ENCODE results near the gene MAGI1. TPM values are rescaled to one million over a fixed set of nuclear protein-coding genes. Genes with fewer than 3 reads are reported as not detected.

The MAGI1 gene
- total RNA-seq, 4 donors from 2014 or later, result 17.2 to 40.8 (median 28.1) TPM

GRCh38 chr3:65951836-65952505 lies 86.7 kb downstream of the MAGI1 start:
- H3K9me3 ChIP-seq, result no peaks in the 10 kb centered on the region
- peak overlapping the region in 1 of 4 donors; percentile 46 for H3K27ac ChIP-seq
- WGBS, 2 donors (ENCODE audit: low coverage in 1 of 2), result 55 to 69% methylated on average over 3 to 4 of the region's 4 CpGs
- H3K4me3 ChIP-seq, result no peak overlapping the region
- H3K4me1 ChIP-seq, result peaks cover 3 to 42% (median 11%) of the 10 kb centered on the region in 3 donors
- no peak for ATAC-seq
- H3K27me3 ChIP-seq, result no peaks in the 10 kb centered on the region
- no peaks in the 10 kb centered on the region for H3K36me3 ChIP-seq
- no peak for TF ChIP-seq CTCF (IDR thresholded peaks at IDR 0.05)
- no peak for TF ChIP-seq POLR2AphosphoS5 (IDR thresholded peaks at IDR 0.05)
- no peak for TF ChIP-seq EP300 (IDR thresholded peaks at IDR 0.05)
- TF ChIP-seq POLR2A (IDR thresholded peaks at IDR 0.05), result no peak

- H3K4me3 ChIP-seq, result no peak overlapping the region
- no peaks in the 10 kb centered on the region for H3K36me3 ChIP-seq
- WGBS, 2 donors (ENCODE audit: low coverage in 1 of 2), result 78 to 100% methylated on average over 2 to 7 of the region's 7 CpGs
- TF ChIP-seq POLR2AphosphoS5 (IDR thresholded peaks at IDR 0.05) (no peak), POLR2A (IDR thresholded peaks at IDR 0.05) (no peak), EP300 (IDR thresholded peaks at IDR 0.05) (no peak), CTCF (IDR thresholded peaks at IDR 0.05) (no peak)
- H3K27me3 ChIP-seq, result no peaks in the 10 kb centered on the region
- H3K4me1 ChIP-seq, result peaks cover 3 to 42% (median 11%) of the 10 kb centered on the region in 3 donors
- no peak for ATAC-seq
- no peak overlapping the region for H3K27ac ChIP-seq
- H3K9me3 ChIP-seq, result no peaks in the 10 kb centered on the region
Observed at GRCh38 chr3:65950340-65951326, 88.1 kb downstream of the MAGI1 start.

GRCh38 chr3:65948841-65949573 lies 89.7 kb downstream of the MAGI1 start:
- no peaks in the 10 kb centered on the region for H3K27me3 ChIP-seq
- no peak for ATAC-seq
- peak overlapping the region in 1 of 4 donors; percentile 3 for H3K27ac ChIP-seq
- WGBS, 2 donors (ENCODE audit: low coverage in 1 of 2), result 61 to 67% methylated on average over 6 of the region's 6 CpGs
- no peaks in the 10 kb centered on the region for H3K9me3 ChIP-seq
- H3K4me3 ChIP-seq, result no peak overlapping the region
- peaks cover 3 to 33% (median 7%) of the 10 kb centered on the region in 3 donors for H3K4me1 ChIP-seq
- no peak for TF ChIP-seq CTCF (IDR thresholded peaks at IDR 0.05)
- no peak for TF ChIP-seq POLR2AphosphoS5 (IDR thresholded peaks at IDR 0.05)
- TF ChIP-seq POLR2A (IDR thresholded peaks at IDR 0.05), result no peak
- no peak for TF ChIP-seq EP300 (IDR thresholded peaks at IDR 0.05)
- H3K36me3 ChIP-seq, result no peaks in the 10 kb centered on the region

GRCh38 chr3:65946438-65946837 lies 92.3 kb downstream of the MAGI1 start:
- no peak overlapping the region for H3K4me3 ChIP-seq
- peaks cover 0 to 10% (median 0%) of the 10 kb centered on the region in 3 donors for H3K4me1 ChIP-seq
- peak overlapping the region in 1 of 4 donors; percentile 45 for H3K27ac ChIP-seq
- no peaks in the 10 kb centered on the region for H3K9me3 ChIP-seq
- H3K36me3 ChIP-seq, result no peaks in the 10 kb centered on the region
- ATAC-seq, result peak; percentile 62
- WGBS, 2 donors (ENCODE audit: low coverage in 1 of 2), result 64 to 94% methylated on average over 2 to 6 of the region's 6 CpGs
- no peak for TF ChIP-seq EP300 (IDR thresholded peaks at IDR 0.05)
- no peak for TF ChIP-seq CTCF (IDR thresholded peaks at IDR 0.05)
- no peak for TF ChIP-seq POLR2AphosphoS5 (IDR thresholded peaks at IDR 0.05)
- TF ChIP-seq POLR2A (IDR thresholded peaks at IDR 0.05), result no peak
- H3K27me3 ChIP-seq, result no peaks in the 10 kb centered on the region
